COR-L47 (cell line): ENCODE data around the gene ADGRD1.

Source experiments
- DNase-seq: peaks from one replicate; lab custom pipeline; 2025; lab: John Stamatoyannopoulos, UW

ADGRD1 gene

GRCh38 chr12:131043401-131043871 is 89.7 kb downstream of the ADGRD1 start:
- DNase-seq, result no peak

DNA sequence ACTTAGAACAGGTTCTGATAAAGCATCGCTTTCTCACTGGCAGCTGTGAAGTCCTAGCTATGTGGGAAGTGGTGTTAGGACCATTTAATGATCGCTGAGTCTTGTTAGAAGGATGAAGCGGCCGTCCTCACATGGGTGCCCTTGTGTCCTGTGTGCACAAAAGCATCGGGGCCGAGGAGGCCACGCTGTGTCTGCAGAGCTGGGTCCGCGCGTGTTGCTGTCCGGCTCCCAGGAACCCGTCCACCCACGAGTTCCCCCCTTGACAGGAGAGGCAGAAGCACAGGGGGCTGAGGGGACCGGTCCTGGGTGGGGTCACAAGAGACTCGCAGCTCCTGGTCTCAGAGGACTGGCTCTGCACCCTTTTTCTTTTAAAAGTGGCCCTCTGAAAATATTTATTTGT is 90.4 kb downstream of the ADGRD1 start:
- DNase-seq, result no peak

DNA sequence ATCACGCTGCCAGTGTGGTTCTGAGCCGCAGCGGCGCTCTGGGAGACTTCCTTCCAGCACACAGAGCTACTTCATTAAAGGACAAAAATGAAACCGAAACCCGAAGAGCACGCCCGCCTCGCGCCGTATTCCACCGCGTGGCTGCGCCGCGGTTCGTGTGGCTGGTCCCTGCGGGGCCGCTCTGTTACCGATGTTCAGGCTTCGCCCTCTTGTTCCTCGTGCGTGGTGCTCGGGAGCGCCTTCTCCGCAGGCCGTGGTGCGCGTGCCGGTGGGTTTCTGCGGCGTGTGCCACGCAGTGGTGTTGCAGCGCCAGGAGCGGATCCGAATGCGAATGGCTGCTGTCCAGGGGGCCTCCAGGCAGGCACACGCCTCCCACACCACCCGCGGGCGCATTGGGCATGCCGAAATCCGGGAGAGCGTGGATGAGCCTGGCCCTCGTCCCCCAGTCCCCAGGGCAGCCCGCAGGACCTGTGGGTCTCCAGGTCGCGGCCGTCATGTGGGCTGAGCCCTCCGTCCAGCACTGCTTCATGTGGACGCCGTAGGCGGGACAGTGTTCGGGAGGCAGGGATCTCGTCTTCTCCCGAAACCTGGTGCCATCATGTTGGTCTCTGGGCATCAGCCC is 91.2 kb downstream of the ADGRD1 start:
- DNase-seq, result no peak

- no peak for DNase-seq
These were observed 92.2 kb downstream of the ADGRD1 start for GRCh38 chr12:131045705-131046460.

GRCh38 chr12:131046813-131047788 is 93.4 kb downstream of the ADGRD1 start:
- no peak for DNase-seq

DNA sequence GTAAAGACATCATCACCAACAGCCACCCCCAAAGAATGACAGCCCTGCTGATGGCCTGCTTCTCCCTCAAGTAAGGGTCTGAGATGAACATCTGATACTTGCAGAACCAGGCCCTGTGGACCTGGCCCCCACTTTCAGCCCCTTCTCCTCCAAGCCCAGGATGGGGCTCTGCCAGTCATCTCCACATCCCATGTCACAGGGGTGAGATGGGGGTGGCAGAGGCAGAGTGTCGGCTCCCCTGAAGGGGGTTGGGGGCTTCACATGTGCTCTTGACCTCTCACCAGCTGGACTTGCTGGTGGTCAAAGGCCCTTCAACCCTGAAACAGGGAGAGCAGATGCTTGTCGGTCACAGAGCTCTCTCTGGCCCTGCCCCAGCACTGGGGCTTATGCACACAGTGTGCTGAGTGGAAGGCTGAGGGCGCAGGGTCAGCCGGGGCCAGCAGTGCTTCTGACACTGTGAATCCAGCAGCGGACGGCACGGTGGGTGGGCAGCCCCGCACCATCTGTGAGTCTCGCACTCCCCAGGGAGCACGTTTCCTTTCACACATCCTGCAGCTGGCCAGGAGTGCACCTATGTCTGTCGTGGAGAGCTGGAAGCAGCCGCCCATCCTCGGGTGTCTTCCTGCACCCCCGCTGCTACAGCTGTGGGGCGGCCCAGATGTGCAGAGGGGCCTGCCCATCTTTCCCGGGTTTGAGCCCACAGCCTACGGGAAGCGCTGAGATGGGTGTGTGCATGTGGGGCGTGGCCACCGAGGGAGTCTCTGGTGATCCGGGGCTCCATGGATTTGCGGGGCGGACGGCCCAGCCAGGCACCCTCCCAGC is 94.3 kb downstream of the ADGRD1 start:
- no peak for DNase-seq

DNA sequence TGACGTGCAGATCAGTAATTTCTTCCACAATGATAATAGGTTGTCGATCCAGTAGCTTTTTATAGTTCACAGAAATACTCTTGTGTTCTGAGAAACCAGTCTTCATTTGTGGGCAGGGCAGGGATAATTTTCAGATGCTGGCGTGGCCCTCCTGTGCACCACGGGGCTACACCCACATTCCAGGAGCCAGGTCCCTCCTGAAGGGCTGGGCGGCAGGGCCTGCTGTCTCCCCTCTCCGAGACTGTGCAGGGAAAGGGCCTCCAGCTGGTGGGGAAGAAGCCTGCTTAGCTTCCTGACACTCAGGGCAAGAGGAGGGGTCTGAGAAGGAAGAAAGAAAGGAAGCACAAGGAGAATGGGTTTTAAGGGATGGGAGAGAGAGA is 94.9 kb downstream of the ADGRD1 start:
- DNase-seq, result no peak

DNA sequence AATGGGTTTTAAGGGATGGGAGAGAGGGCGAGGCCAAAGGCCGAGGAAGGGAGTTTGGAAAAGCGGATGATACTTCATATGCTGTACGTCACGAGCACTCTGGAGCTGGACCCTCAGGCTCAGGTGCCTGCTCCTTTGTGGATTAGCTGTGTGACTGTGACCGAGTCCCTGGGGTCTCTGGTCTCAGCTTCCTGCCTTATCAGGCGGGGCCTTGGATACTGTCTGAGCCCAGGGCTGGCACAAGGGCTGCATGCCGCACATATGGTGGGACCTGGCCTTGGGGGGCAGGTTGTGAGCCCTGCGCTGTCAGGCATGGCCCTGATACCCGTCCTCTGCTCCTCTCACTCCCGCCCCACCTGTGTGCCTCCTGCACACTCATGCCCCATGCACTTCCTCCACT is 95.3 kb downstream of the ADGRD1 start:
- no peak for DNase-seq

GRCh38 chr12:131049549-131050339 is 96.0 kb downstream of the ADGRD1 start:
- DNase-seq, result no peak

GRCh38 chr12:131050463-131051154 is 96.9 kb downstream of the ADGRD1 start:
- DNase-seq, result no peak

DNA sequence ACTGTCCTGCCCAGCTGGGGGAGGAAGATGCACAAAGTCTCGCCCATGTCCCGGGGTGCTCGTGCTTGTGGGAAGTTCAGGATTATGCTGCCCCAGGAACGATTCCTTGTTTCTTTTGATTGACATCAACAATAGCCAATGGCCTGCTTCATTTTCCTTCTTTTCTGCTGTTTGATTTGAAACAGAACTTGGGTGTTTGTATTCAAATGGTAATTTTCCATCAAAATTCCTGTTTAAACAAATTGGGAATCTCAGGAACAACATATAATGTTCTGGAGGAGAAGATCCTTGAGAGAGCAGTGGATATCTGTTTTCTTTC is 97.4 kb downstream of the ADGRD1 start:
- DNase-seq, result no peak

DNA sequence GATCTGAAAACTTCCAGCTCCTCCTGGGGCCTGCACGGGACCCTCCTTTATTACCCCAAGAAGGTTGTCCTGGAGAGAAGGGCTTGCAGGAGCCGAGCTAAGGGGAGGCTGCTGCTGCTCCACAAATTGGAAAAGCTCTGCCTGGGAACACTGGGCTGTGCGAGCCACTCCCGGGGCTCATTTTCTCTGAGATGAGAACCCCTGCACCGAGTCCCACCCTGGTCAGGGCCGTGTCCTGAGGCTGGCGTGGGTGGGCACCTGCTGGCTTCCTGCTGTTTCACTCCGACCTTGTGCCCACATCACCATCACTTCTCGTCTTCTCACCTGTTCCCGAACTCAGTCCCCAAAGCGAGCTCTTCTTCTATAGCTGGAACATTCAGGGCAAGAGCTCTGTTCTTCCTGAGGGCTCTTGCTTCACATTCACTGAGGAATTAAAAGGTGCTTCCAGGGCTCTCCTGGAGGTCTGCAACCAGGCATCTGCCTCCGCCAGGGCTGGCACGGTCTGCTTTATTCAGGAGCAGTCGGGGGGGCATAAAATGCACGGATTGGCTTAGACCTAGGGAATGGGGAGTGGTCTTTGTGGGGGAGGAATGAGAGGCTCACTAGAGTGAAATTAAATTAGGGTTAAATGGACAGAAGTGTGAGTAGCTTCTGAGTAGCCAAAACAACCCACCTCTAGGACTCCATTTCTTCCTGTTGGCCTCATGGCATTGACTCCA is 98.5 kb downstream of the ADGRD1 start:
- DNase-seq, result no peak

- no peak for DNase-seq
These were observed 99.2 kb downstream of the ADGRD1 start for GRCh38 chr12:131052929-131053328.

DNA sequence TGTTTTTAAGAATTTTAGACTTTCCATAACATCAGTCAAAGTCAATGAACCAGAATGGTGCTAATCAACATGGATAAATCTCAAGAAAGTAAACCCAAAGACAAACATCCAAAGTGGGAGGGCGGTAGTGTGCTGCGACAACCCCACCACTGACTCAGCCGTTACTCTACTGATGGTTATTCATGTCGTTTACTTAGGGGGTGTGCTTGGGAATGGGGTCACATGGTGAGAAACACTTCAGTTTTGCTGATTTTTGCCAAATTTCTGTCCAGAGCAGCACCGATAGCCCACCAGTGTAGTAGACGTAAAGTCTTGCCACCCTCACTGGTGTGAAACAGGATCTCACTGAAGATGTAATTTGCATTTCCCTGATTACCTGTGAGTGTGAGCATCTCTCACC is 99.9 kb downstream of the ADGRD1 start:
- no peak for DNase-seq

- DNase-seq, result no peak
These were observed 100.8 kb downstream of the ADGRD1 start for GRCh38 chr12:131054345-131055092.

- DNase-seq, result no peak
These were observed 101.4 kb downstream of the ADGRD1 start for GRCh38 chr12:131055093-131055465.

GRCh38 chr12:131055596-131056233 is 102.0 kb downstream of the ADGRD1 start:
- no peak for DNase-seq

GRCh38 chr12:131056626-131057025 is 102.9 kb downstream of the ADGRD1 start:
- DNase-seq, result no peak
